ENCODE measurements around the gene TCP10L. TPM values are rescaled to one million over a fixed set of nuclear protein-coding genes. Genes with fewer than 3 reads are reported as not detected.

The TCP10L gene
- total and polyA plus RNA-seq, 2 of the 8 experiments (the other 6 are each of a cell fraction or from before 2014, with no cell fraction given): 0.45 to 0.99 TPM

DNA sequence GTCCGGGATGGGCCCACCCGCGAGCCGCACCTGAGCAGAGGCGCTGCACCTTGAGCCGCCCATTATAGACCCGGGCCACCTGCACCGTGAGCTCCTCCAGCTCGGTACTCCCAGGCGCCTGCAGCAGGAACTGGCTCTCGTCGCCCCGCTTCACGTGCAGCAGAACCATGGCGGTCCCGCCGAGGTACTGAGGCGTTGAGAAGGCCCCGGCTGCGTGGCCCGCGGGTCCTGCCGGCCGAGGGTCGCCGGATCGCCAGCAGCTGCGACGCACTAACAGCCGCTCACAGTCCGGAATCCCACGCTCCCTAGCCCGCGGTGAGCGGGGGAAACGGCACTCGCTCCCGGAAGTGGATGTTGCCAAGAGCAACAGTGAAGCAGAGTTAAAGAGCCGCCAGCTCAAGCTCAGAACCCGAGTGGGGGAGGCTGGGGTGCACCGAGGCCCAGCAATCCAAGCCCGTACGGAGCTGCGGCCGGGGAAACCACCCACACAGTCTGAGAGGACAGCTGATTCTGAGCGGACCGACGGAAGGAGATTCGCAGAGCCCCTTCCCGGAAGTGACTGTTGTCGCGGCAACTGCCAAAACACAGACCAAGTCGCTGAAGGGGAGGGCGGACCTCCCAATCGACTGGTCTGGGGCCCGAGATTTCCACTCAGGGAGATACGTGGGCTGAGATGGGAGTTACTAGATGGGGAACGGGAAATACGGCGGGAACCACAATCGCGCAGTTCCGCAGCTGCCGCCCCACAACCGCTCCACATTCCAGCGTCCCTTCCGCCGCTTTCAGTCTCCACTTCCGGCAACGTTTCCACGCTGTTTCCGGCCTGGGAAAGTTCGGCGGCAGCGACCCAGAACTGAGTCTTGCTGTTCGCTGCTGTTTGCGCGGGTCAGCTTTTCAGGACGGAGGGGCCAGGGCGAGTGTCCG lies 27.0 kb upstream of the TCP10L start, which contains the start of gene CFAP298 (continued):
- TF ChIP-seq, protein P1, sequence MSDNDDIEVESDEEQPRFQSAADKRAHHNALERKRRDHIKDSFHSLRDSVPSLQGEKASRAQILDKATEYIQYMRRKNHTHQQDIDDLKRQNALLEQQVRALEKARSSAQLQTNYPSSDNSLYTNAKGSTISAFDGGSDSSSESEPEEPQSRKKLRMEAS (IDR thresholded peaks at IDR 0.05): peak; percentile 71
- TF ChIP-seq POLR2AphosphoS5 (IDR thresholded peaks at IDR 0.05; ENCODE audit: low read depth, low read length): peak; percentile 68; the same call in 1 of the 2 replicates

Measured in H1 (cell line).